GM12801 (cell line): Measurements from ENCODE around the gene PLEKHO2.

Source experiments
- CTCF ChIP-seq: IDR thresholded peaks from one replicate; pipeline ENCODE4 v1.5.1; 2011; ENCODE audit warnings: control low read depth; ENCODE audit not compliant: insufficient read length; ENCODE audit errors: extremely low read depth

Gene PLEKHO2

GRCh38 chr15:64878705-64879104 lies 37.0 kb downstream of the PLEKHO2 start:
- no peak for TF ChIP-seq CTCF

DNA sequence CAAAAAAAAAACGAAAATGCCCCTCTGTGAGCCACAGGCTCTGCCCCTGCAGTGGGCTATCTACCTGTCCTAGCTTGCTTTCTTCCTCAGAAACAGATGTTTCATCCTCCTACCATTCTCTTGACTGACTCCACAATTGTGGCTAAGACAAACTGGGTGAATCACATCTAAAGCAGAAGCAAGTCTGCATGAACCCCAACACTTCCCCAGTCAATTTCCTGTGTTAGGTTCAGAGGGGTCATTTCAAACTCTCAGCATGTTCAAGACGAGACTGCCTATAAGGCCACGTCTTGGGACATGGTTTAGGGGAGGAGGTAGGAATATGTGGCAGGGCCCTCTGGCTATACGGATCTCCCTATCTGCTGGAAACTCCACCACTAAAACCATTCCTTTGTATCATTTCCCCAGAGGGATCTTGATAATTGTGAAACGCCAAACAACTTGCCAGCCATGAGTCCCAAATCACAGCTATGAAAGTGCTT lies 41.4 kb downstream of the PLEKHO2 start:
- TF ChIP-seq CTCF = no peak

- TF ChIP-seq CTCF = no peak
These were observed 42.3 kb downstream of the PLEKHO2 start for GRCh38 chr15:64883997-64884511.

- TF ChIP-seq CTCF = no peak
These were observed 43.0 kb downstream of the PLEKHO2 start for GRCh38 chr15:64884679-64885078.

- TF ChIP-seq CTCF = no peak
These were observed 46.6 kb downstream of the PLEKHO2 start for GRCh38 chr15:64888336-64888735.

GRCh38 chr15:64891561-64891960 lies 49.8 kb downstream of the PLEKHO2 start:
- no peak for TF ChIP-seq CTCF

- no peak for TF ChIP-seq CTCF
These were observed 51.2 kb downstream of the PLEKHO2 start for GRCh38 chr15:64892847-64893403.
